Jurkat, Clone E6-1 (cell line): Measurements from ENCODE around the gene ERCC6L2.

Source experiments
- DNase-seq: peaks from one replicate; pipeline ENCODE4 v3.0.0-alpha.2; 2011; ENCODE audit warnings: low read depth, low spot score
- H3K4me3 ChIP-seq: 2 replicates; pipeline ENCODE4 v1.5.1; 2011; ENCODE audit warnings: mild to moderate bottlenecking, low read length, control low read depth, moderate library complexity

Gene ERCC6L2

DNA sequence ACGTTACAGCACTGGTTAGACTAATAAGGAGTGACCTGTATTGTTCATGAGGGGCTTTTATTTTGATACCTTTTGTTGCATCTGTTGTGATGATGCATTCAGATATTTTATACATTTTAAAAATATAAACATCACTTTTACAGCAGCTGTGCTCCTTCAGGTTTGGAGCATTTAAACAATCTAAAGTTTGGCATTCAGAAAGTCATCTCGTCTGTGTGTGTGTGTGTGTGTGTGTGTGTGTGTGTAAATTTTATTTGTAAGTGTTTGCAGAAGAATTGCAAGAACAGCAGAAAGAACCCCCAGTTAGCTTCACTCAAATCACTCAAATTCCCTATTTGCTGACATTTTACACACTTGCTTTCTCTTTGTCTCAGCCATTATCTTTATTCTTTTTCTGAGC, 87.4 kb downstream of the ERCC6L2 start:
- no peak overlapping the region for H3K4me3 ChIP-seq
- DNase-seq = no peak

- H3K4me3 ChIP-seq = no peak overlapping the region
- DNase-seq = no peak
Observed at GRCh38 chr9:95963659-95964058, 88.2 kb downstream of the ERCC6L2 start.

DNA sequence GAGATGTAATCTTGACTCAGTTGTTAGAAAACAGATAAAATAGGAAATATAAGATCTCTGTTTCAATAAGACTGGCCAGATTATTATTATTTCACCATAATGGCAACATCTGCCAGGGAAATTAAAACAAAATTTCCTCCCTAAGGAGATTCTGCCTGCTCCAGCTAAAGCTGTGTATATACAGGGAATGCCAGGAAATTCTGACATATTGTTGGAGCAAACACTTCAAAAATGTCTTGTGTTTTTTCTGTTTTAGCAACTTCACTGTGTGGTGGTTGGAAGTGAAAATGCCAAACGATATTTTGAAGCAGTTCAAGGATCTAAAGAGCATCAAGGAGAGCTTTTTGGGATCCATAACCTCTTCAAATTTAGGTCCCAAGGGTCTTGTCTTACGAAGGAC, 90.8 kb downstream of the ERCC6L2 start:
- no peak for DNase-seq
- no peak overlapping the region for H3K4me3 ChIP-seq

DNA sequence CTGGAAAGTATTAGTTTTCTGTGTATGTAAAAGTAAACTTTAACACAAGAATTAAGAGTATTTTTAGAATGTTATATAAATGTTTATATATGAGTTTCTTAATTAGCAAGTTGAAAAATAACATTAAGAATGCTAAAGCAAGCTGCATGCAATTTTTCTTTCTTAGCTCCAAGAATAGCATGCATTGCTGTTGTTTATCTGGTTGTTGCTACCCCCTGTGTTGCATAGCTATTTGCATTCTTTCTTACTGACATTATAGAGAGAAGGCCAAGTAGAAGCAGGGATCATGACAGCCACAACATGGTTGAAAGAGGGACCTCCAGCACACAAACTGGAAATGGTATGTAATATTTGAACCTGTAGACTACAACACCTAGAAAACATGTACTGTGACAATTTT, 94.8 kb downstream of the ERCC6L2 start:
- no peak for DNase-seq
- H3K4me3 ChIP-seq = no peak overlapping the region

- no peak overlapping the region for H3K4me3 ChIP-seq
- no peak for DNase-seq
Observed at GRCh38 chr9:95971815-95972214, 96.3 kb downstream of the ERCC6L2 start.

DNA sequence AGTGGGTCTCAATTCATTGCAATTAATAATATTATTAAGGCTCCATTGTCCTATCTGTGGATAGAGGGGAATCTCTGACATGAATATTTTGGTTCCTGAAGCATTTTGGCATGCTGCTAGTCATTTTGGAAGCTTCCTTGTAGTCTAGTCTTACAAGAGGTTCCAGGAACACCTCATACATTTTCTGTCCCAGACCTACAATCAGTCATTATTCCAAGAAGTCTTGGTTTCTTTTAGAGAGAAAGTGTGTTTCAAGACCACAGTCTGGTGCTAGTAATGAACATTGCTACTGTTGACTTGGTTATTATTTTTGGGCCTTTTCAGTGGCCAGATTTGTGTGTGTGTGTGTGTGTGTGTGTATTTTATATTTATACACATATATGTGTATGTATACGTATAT, 98.9 kb downstream of the ERCC6L2 start:
- no peak for DNase-seq
- H3K4me3 ChIP-seq = no peak overlapping the region

- no peak overlapping the region for H3K4me3 ChIP-seq
- no peak for DNase-seq
Observed at GRCh38 chr9:95977371-95977770, 101.9 kb downstream of the ERCC6L2 start.

DNA sequence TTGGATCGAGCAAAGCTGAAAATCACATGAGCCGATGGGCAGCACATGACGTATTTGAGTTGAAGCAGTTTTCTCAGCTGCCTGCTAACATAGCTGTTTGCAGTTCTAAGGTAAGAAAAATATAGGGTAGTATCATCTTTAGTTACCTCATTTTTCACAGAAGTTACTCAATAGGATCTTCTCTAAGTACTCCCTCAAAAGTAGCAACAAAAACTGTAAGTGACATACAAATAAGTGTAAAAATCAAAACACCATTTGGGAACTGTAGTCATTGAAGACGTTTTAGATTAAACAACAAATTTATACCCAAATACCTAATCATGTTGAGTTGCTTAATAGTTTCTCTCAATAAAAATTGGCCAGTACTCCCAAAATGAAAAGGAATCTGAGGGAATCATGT, 102.6 kb downstream of the ERCC6L2 start:
- no peak for DNase-seq
- no peak overlapping the region for H3K4me3 ChIP-seq

- no peak overlapping the region for H3K4me3 ChIP-seq
- DNase-seq = no peak
Observed at GRCh38 chr9:95979446-95979845, 104.0 kb downstream of the ERCC6L2 start.

GRCh38 chr9:95980262-95981125, 105.0 kb downstream of the ERCC6L2 start:
- DNase-seq = no peak
- H3K4me3 ChIP-seq = no peak overlapping the region

DNA sequence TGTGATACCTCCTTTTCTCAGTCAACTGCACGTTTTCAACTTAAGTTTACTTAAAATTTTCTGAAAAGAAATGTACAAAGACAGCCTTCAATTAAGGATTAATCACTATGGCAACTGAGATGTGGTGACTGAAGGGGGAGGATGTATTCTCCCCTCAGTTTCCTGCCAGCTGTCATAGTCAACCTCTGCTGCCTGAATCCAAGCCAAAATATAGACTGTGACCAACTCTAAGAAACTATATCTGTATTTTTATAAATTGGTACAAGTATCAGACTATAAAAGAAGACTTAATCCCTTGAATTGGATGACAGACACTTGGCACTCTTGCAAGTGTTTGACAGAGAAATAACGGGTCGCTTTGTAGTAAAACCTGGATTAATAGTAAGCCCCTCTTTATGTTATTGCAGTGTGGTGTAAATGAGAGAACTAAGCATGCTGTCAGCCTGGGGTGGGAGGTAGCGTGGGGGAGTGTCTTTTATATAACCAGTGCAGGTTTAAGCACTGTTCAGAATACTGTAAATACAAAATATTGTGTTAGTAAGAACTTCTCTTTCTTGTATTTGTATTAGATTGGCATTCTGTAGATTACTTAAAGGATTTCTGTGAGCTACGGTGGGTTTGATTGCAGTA, 106.4 kb downstream of the ERCC6L2 start:
- H3K4me3 ChIP-seq = peak overlapping the region; percentile 33
- peak; percentile 92 for DNase-seq

DNA sequence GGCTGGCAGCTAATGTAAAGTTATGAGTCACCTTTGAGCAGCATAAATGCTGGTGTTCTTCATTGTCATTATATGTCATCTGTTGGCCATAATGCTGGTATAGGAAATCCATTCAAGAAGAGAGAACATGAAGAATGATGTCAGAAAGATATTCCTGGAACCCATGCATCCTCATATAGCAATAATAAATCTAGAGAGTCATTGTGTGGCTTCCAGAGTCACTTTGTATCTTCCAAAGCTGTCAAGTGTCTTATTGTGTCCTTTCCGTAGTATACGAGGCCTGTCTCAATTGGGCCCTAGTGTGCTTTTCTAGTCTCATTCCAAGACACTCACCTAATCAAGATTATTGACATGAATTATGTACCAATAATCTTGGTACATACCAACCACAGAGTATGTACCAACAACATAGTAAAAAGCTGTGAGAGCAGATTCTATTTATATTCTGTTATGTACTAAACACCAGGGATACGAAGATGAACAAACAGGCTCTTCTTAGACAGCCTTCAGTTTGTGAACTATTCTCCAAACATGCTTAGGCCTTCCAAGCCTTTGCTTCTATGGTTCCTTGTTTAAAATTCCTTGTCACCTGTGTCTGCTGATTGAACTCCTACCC, 110.1 kb downstream of the ERCC6L2 start:
- no peak overlapping the region for H3K4me3 ChIP-seq
- DNase-seq = no peak

DNA sequence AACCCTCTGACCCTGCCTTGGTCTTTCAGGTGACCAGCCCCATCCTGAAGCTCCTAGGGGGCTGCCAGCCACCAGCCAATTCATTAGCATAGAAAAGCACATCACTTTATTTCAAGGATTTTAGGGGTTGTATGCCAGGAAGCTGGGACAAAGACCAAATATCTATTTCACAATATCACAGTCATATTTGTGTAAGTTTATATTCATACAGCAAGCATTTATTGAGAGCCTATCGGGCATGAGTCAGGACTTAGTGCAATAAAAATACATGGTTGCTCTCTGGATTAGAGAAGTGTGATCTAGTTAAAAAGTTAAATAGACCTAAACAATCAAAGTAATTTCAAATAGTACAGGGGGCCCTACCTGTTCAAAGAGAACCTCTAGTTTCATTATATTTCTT, 113.8 kb downstream of the ERCC6L2 start:
- DNase-seq = no peak
- H3K4me3 ChIP-seq = no peak overlapping the region

GRCh38 chr9:95991326-95991725, 115.8 kb downstream of the ERCC6L2 start:
- no peak for DNase-seq
- no peak overlapping the region for H3K4me3 ChIP-seq

DNA sequence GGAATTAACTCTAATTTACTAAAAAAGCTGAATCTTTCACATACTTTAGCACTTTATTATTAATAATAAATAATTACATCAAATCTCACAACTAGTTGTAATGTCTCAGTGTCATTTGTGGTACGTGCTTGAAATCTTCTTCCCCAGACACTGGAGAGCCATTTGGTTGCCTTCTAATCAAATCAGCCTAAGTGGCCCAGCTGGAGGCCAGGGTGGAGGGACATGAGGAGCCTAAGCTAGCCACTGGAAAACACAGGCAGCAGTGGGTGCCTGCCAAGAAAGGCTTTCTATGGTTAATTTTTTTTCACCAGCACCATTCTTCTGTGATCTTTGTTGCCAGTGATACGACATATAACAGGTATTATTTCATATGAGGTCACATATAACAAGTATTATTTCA, 117.0 kb downstream of the ERCC6L2 start:
- no peak for DNase-seq

DNA sequence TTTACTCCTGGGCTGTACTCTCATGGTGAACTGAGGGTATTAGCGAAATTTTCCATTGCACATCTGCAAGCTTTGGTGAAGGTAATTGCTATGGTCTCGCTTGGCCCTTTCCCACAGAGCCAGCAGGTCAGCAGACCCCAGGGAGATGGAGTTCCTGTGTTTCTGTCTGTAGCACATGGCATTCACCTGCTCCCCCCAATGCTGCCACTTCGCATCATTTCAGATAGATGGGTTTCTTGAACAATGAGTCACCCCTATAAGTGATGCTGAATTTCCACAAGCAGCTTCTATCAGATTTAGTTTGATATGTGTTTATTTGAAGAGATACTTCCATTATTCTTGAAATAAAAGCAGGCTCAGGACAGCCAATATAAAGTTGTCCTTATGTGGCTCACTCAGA, 117.8 kb downstream of the ERCC6L2 start:
- no peak for DNase-seq
- H3K4me3 ChIP-seq = no peak overlapping the region

More for the DNA sequence above, 117.0 kb downstream of the ERCC6L2 start:
- H3K4me3 ChIP-seq = no peak overlapping the region

- no peak for DNase-seq
- no peak overlapping the region for H3K4me3 ChIP-seq
Observed at GRCh38 chr9:95999390-95999789, 123.9 kb downstream of the ERCC6L2 start.

- DNase-seq = no peak
- H3K4me3 ChIP-seq = no peak overlapping the region
Observed at GRCh38 chr9:96004379-96004778, 128.9 kb downstream of the ERCC6L2 start.

GRCh38 chr9:96006296-96006879, 130.9 kb downstream of the ERCC6L2 start:
- no peak overlapping the region for H3K4me3 ChIP-seq
- no peak for DNase-seq

DNA sequence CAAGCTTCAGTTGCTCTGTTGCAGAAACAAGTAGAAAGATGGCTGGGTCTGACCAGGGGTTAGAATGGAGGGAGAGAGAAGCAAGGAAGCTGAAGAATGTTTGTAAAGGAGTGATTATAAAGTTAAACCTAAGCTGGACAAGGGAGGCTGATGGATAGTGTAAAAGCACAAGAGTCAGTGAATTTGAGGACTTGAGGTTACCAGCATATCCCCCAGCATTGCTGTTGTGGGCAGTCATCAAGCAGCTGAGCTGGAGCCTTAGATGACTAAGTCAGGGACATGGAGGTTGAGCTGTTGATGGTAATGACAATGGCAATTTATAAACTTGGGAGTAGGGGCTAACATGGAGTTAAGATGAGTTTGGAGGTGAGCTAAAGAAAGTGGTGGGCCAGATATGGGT, 131.5 kb downstream of the ERCC6L2 start:
- no peak for DNase-seq
- H3K4me3 ChIP-seq = no peak overlapping the region
